Measurements from ENCODE around the gene SLC2A10.

The SLC2A10 gene

GRCh38 chr20:46708172-46708860 is 1.1 kb upstream of the SLC2A10 start:
- H3K27me3 Mint-ChIP-seq = peaks cover 67% of the 10 kb centered on the region
- peak overlapping the region in 1 of 2 donors; percentile 8 for H3K27ac Mint-ChIP-seq
- DNase-seq (no peak), ATAC-seq (peak; percentile 41)
- peaks cover 0 to 5% of the 10 kb centered on the region in 2 donors for H3K9me3 Mint-ChIP-seq
- H3K4me1 Mint-ChIP-seq = peaks cover 22% of the 10 kb centered on the region
- H3K4me3 Mint-ChIP-seq = no peak overlapping the region

DNA sequence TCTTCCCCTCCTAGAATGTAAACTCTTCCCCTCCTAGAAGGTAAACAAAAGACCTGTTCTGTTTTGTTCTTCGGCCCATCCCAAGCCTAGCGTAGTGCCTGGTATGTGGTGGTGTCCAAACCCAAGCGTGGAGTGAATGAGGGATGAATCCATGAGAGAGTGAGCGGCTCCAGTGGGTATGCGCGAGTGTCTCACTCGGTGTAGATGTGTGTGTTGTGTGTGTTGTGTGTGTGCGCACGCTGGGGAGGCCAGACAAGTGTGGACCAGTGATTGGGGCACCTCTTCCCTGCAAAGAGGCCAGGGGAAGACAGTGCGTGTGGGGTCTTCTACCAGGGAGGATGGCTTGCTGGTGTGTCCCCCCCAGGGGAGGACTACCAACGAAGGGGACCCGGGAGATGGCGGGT is 392 bp upstream of the SLC2A10 start:
- H3K4me1 Mint-ChIP-seq = peaks cover 22% of the 10 kb centered on the region
- H3K27ac Mint-ChIP-seq = peak overlapping the region in 1 of 2 donors; percentile 90
- no peak for ATAC-seq
- H3K27me3 Mint-ChIP-seq = peaks cover 72% of the 10 kb centered on the region
- peak overlapping the region; percentile 75 for H3K4me3 Mint-ChIP-seq
- DNase-seq = no peak
- peaks cover 0 to 5% of the 10 kb centered on the region in 2 donors for H3K9me3 Mint-ChIP-seq

DNA sequence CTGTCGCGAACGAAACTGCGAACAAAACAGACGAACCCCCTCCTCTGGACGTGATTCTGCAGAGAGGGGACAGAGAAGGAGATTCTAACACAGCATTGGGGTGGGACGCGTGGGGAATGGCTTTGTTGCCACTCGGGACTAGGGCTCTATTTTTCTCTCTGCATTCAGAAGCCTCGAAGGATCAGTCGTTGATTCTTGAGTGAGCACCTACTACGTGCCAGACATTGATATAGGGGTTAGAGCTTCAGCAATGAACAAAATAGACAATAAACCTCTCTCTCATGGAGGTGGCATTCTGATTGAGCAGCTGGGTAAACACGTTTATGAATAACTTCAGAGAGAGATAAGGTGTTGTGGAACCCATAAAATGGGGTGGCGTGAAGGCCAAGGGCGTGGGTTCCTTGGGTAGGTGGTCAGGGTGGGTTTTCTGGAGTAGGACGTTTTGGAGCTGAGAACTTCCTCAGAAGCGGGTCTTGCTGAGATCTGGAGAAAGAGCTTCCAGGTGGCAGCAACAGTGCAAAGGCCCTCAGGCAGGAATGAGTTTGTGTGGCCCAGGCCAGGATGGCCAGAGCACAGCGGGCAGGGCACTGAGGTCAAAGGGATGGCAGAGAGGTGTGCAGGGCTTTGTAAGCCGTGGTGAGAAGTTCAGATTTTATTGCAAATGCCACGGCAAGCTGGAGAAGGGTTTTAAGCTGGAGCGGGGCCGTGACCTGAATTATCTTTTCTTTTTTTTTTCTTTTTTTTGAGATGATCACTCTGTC is 884 bp downstream of the SLC2A10 start:
- DNase-seq (no peak), ATAC-seq (no peak)
- Mint-ChIP-seq H3K4me1 (peaks cover 22% of the 10 kb centered on the region), H3K27ac (peak overlapping the region; percentile 51 to 83), H3K4me3 (peak overlapping the region; percentile 71 to 87), H3K9me3 (peaks cover 0 to 5% of the 10 kb centered on the region in 2 donors), H3K27me3 (peaks cover 72% of the 10 kb centered on the region)

GRCh38 chr20:46712056-46712636 is 2.7 kb downstream of the SLC2A10 start:
- peaks cover 69% of the 10 kb centered on the region for H3K27me3 Mint-ChIP-seq
- no peak overlapping the region for H3K4me3 Mint-ChIP-seq
- no peak overlapping the region for H3K27ac Mint-ChIP-seq
- no peaks in the 10 kb centered on the region for H3K9me3 Mint-ChIP-seq
- DNase-seq (no peak), ATAC-seq (no peak)
- H3K4me1 Mint-ChIP-seq = peaks cover 22% of the 10 kb centered on the region

- ATAC-seq = no peak
- H3K4me1 Mint-ChIP-seq = peaks cover 12% of the 10 kb centered on the region
- H3K9me3 Mint-ChIP-seq = peaks cover 0 to 3% of the 10 kb centered on the region in 2 donors
- H3K4me3 Mint-ChIP-seq = no peak overlapping the region
- no peak for DNase-seq
- no peak overlapping the region for H3K27ac Mint-ChIP-seq
- H3K27me3 Mint-ChIP-seq = peaks cover 57% of the 10 kb centered on the region
These were observed 4.7 kb downstream of the SLC2A10 start for GRCh38 chr20:46713957-46714834.

GRCh38 chr20:46715292-46715756 is 5.9 kb downstream of the SLC2A10 start:
- no peak for ATAC-seq
- Mint-ChIP-seq H3K27me3 (peaks cover 46% of the 10 kb centered on the region), H3K27ac (no peak overlapping the region), H3K9me3 (peaks cover 5 to 13% of the 10 kb centered on the region in 2 donors), H3K4me3 (no peak overlapping the region), H3K4me1 (peaks cover 3% of the 10 kb centered on the region)
- DNase-seq = no peak

DNA sequence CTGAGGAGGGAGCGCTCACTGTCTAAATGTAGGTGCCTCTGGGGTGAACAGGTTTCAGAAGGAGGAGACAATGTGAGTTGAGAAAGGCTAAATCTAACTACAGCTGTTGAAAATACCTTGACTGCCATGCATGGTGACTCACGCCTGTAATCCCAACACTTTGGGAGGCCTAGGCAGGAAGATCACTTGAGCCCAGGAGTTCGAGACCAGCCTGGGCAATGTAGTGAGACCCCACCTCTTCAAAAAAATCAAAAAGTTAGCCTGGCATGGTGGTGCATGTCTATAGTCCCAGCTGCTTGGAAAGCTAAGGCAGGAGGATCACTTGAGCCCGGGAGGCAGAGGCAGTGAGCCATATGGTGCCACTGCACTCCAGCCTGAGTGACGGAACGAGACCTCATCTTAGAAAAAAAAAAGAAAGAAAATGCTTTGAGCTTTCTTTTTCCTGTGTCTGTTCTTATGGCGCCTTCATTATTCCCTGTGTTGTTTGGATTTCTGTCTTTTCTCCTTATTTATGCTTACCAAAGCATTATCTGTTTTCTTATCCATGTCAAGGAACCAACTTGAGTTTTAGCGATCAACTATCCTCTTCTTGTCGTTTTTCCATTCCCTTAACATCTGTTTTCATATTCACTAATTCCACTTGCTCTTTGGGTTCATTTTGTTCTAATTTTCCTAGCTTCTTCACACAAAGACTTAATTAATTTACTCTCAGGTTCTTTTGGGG is 8.5 kb downstream of the SLC2A10 start:
- no peak for DNase-seq
- Mint-ChIP-seq H3K9me3 (peaks cover 8 to 28% of the 10 kb centered on the region in 2 donors), H3K4me3 (no peak overlapping the region), H3K4me1 (no peaks in the 10 kb centered on the region), H3K27ac (no peak overlapping the region), H3K27me3 (peaks cover 23% of the 10 kb centered on the region)
- no peak for ATAC-seq

DNA sequence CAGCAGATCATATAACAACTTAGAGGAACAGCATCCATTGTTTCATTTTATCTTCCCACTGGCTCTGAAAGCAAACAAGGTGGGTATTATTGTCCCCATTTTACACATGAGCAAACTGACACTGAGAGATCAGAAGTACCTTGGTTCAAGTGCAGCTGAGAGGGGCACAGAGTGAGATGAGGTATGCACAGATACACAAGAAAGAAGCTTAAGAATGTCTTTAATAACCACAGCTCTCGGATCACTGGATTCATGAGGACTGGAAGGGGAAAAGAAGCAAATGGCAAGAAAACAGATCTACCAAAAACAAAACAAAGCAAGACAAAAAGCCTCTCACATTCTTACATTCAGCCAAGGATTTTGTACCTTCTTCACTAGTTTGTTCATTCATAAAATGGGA is 10.6 kb downstream of the SLC2A10 start:
- Mint-ChIP-seq H3K9me3 (peaks cover 8 to 28% of the 10 kb centered on the region in 2 donors), H3K4me1 (no peaks in the 10 kb centered on the region), H3K27ac (no peak overlapping the region), H3K4me3 (no peak overlapping the region), H3K27me3 (peaks cover 3% of the 10 kb centered on the region)
- DNase-seq (no peak), ATAC-seq (no peak)

DNA sequence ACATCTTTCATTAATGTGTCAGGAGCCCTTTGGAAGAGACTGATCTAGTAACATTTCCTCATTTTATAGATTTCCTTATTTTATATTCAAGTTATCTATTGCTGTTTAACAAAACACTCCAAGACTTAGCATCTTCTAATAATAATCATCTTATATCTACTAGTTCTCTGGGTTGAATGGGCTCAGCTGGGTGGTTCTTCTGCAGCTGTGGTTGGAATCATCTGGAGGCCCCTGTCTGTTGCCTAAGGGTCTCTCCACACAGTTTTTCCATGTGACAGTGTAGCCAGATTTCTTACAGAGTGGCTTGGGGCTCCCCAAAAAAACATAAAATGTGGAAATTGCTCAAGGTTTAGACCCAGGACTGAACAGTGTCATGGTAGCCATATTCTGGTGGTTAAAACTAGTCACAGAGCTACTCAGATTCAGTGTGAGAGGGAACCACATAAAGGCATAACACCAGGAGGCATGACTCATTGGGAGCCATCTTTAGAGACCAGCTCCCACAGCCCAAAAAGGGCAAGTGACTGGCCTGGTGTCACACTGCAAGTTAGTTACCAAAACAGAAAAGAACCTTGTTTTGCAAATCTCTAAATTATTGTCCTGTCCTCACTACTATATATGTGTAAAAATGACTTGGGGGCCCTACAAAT is 11.5 kb downstream of the SLC2A10 start:
- no peak for DNase-seq

GRCh38 chr20:46721476-46721875 is 12.0 kb downstream of the SLC2A10 start:
- Mint-ChIP-seq H3K4me3 (no peak overlapping the region), H3K4me1 (no peaks in the 10 kb centered on the region), H3K27ac (no peak overlapping the region), H3K27me3 (no peaks in the 10 kb centered on the region), H3K9me3 (peaks cover 8 to 28% of the 10 kb centered on the region in 2 donors)
- DNase-seq (no peak), ATAC-seq (no peak)

More for the DNA sequence above, 11.5 kb downstream of the SLC2A10 start:
- Mint-ChIP-seq H3K27ac (no peak overlapping the region), H3K4me1 (no peaks in the 10 kb centered on the region), H3K27me3 (no peaks in the 10 kb centered on the region), H3K9me3 (peaks cover 8 to 28% of the 10 kb centered on the region in 2 donors), H3K4me3 (no peak overlapping the region)
- peak; percentile 67 for ATAC-seq

- DNase-seq = no peak
- no peaks in the 10 kb centered on the region for H3K4me1 Mint-ChIP-seq
- no peak overlapping the region for H3K4me3 Mint-ChIP-seq
- H3K27me3 Mint-ChIP-seq = no peaks in the 10 kb centered on the region
- no peak overlapping the region for H3K27ac Mint-ChIP-seq
- H3K9me3 Mint-ChIP-seq = peaks cover 8 to 28% of the 10 kb centered on the region in 2 donors
- ATAC-seq = no peak
These were observed 13.0 kb downstream of the SLC2A10 start for GRCh38 chr20:46722450-46722849.

- Mint-ChIP-seq H3K27ac (no peak overlapping the region), H3K9me3 (peaks cover 8 to 28% of the 10 kb centered on the region in 2 donors), H3K4me3 (no peak overlapping the region), H3K4me1 (no peaks in the 10 kb centered on the region), H3K27me3 (no peaks in the 10 kb centered on the region)
- no peak for DNase-seq
- ATAC-seq = no peak
These were observed 13.6 kb downstream of the SLC2A10 start for GRCh38 chr20:46723039-46723438.

DNA sequence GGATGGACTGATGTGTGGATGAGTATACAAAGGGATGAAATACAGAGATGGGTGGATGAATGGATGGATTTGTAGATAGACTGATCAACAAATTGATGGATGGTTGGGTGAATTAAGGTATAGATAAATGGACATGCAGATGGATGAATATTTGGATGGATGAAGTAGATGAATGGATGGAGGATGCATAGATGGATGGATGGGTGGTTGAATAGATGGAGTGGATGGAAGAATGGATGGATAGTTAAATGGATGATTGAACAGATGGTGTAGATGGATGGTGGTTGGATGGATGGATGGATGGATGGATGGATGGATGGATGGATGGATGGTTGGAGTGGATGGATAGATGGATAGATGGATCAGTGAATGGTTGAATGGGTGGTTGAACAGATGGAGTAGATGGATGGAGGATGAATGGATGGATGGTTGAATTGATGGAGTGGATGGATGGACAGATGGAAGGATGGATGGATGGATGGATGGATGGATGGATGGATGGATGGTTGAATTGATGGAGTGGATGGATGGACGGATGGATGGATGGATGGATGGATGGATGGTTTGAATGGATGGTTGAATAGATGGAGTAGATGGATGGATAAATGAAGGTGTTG is 15.0 kb downstream of the SLC2A10 start:
- ATAC-seq (no peak), DNase-seq (no peak)
- H3K4me1 Mint-ChIP-seq = no peaks in the 10 kb centered on the region
- no peak overlapping the region for H3K27ac Mint-ChIP-seq
- no peak overlapping the region for H3K4me3 Mint-ChIP-seq
- peaks cover 8 to 23% of the 10 kb centered on the region in 2 donors for H3K9me3 Mint-ChIP-seq
- H3K27me3 Mint-ChIP-seq = no peaks in the 10 kb centered on the region

All from stimulated activated naive CD8-positive, alpha-beta T cell treated with anti-CD3 and anti-CD28 coated beads, Interleukin-15, amount 100 ng/mL, for 72 hours (primary cell).